Left cardiac atrium (tissue), 2 donors: ENCODE measurements around the gene CARD19. TPM values are rescaled to one million over a fixed set of nuclear protein-coding genes. Genes with fewer than 3 reads are reported as not detected.

Source experiments
- total RNA-seq, 2 donors: library from RNA; stranded (reverse); fragmentation: NEBNext Ultra II Directional; extraction: Animal tissue kit (Norgen Biotek cat#: 25700); gene quantifications; one replicate each; pipeline ENCODE4 v1.2.1, GENCODE V29; 2021
- donor health status: DM: no; HTN: yes; CAD: no; lungs with severe emphysema.
- donor health status: DM: yes; HTN: yes; CAD: no.

CARD19 gene
- total RNA-seq, 2 donors from 2014 or later = 20.2 to 26.3 TPM

Other genes starting within 250 kb of the CARD19 start
- gene ZNF484, start 218.2 kb upstream of the CARD19 start, total RNA-seq = 1 to 10 TPM; 5.7 to 7.5 TPM
- gene FGD3, start 148.7 kb upstream of the CARD19 start, total RNA-seq = 1 to 10 TPM; 2.7 to 5.2 TPM
- 1 to 10 TPM; 1.6 to 2.4 TPM for gene SUSD3, start 37.5 kb upstream of the CARD19 start, total RNA-seq
- gene NINJ1, start 38.0 kb downstream of the CARD19 start, total RNA-seq = 10 to 100 TPM; 38.4 to 45.9 TPM
- 100 to 1,000 TPM; 174 to 175 TPM for gene WNK2, start 87.9 kb downstream of the CARD19 start, total RNA-seq